ENCODE measurements around the gene STXBP5. TPM values are rescaled to one million over a fixed set of nuclear protein-coding genes. Genes with fewer than 3 reads are reported as not detected.
A peak's percentile ranks its signal among the peaks of the same experiment; 100 is the strongest.

Gene STXBP5
- total RNA-seq (10 to 100 TPM; 17.0 to 27.7 TPM), polyA plus RNA-seq (ENCODE audit: insufficient read length in 6 of 6) (10 to 100 TPM; 11.1 to 14.2 (median 13.3) TPM)
- long read RNA-seq, donor 1: 0 reads
- long read RNA-seq, donor 2, full-length matches to known transcripts: 2 of 8 reads
- long read RNA-seq, donor 2, partial matches to known transcripts: 6 of 8 reads
- long read RNA-seq, donor 2, other reads (novel, unspliced or antisense): 0 of 8 reads
- long read RNA-seq, donor 3: 0 reads
- long read RNA-seq, donor 4: 0 reads
- long read RNA-seq, donor 5: 0 reads
- long read RNA-seq, donor 6, full-length matches to known transcripts: 1 of 1 reads
- long read RNA-seq, donor 6, partial matches to known transcripts: 0 of 1 reads
- long read RNA-seq, donor 6, other reads (novel, unspliced or antisense): 0 of 1 reads
- long read RNA-seq, donor 7: 0 reads
- long read RNA-seq, donor 8: 0 reads
- long read RNA-seq, donor 9: 0 reads
- long read RNA-seq, donor 10: 0 reads
- long read RNA-seq, donor 11: 0 reads
- long read RNA-seq, donor 12: 0 reads

DNA sequence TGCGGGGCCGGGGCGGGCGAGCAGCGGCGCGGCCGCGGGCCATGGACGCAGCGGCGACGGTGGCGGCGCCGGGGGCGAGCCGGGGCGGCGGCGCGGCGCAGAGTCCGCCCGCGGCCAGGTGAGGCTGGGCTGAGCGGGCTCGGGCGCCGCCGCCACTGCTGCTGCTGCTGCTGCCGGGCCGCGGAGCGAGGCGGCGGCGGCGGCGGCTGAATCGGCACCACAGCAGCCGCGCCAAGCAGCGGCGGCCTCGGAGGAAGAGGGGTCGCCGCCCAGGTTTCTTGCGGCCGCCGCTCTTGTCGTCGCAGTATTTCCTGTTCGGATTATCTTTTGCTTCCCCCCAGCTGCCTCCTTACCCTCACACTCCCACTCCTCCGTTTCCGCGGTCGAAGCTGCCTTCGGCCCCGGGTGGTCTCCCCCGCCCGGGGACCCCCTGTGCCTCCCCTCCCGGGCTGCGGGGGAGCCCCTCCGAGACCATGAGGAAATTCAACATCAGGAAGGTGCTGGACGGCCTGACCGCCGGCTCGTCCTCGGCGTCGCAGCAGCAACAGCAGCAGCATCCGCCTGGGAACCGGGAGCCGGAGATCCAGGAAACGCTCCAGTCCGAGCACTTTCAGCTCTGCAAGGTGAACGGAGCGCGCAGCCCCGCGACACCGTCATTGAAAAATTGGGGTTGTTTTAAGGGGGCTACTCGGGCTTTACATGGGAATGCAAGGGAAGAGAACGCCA lies at the start of gene STXBP5:
Gene STXBP5, plus strand, starts transcription at position 358 of the 726 bp plus-strand sequence. Its CDS starts 116 bp downstream, at position 474.
- Histone ChIP-seq H3K36me3 (no peaks in the 10 kb centered on the region), H3K4me3 (peak within 1 kb of the TSS; percentile 72 to 88), H3K9me3 (no peaks in the 10 kb centered on the region), H3K27me3 (no peaks in the 10 kb centered on the region), H3K27ac (peak within 1 kb of the TSS; percentile 95 to 96), H3K4me1 (peaks cover 5 to 40% of the 10 kb centered on the region in 2 donors)
- TF ChIP-seq, protein P1, sequence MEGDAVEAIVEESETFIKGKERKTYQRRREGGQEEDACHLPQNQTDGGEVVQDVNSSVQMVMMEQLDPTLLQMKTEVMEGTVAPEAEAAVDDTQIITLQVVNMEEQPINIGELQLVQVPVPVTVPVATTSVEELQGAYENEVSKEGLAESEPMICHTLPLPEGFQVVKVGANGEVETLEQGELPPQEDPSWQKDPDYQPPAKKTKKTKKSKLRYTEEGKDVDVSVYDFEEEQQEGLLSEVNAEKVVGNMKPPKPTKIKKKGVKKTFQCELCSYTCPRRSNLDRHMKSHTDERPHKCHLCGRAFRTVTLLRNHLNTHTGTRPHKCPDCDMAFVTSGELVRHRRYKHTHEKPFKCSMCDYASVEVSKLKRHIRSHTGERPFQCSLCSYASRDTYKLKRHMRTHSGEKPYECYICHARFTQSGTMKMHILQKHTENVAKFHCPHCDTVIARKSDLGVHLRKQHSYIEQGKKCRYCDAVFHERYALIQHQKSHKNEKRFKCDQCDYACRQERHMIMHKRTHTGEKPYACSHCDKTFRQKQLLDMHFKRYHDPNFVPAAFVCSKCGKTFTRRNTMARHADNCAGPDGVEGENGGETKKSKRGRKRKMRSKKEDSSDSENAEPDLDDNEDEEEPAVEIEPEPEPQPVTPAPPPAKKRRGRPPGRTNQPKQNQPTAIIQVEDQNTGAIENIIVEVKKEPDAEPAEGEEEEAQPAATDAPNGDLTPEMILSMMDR (IDR thresholded peaks at IDR 0.05): no peak
- ATAC-seq (peak; percentile 17), DNase-seq (peak; percentile 38 to 89 (median 64))
- intact Hi-C loops (cut with DNase I): no loop called here

DNA sequence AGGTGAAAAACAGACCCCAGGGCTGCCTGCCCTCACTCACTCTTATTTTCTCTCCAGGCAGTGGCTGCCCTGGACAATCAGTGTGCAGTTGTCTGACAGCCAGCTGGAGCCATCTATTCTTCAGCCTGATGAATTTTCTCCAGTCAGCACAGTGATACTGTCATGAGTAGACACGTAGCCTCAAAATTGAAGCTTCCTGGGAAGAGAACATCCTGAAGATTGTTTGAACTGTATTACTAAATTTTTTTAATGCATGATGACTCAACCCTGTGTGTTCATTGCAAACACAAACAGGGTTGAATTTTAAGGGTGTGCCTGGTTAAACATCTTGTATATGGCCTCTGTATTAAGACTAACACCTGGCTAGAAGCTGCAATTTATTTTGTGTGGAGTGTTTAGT lies 49.8 kb upstream of the STXBP5 start:
- Histone ChIP-seq H3K36me3 (no peaks in the 10 kb centered on the region), H3K4me1 (no peaks in the 10 kb centered on the region), H3K4me3 (no peak overlapping the region), H3K27me3 (no peaks in the 10 kb centered on the region), H3K27ac (no peak overlapping the region), H3K9me3 (no peaks in the 10 kb centered on the region)
- DNase-seq: no peak
- intact Hi-C loops (cut with DNase I): no loop called here
- TF ChIP-seq, protein P1 (IDR thresholded peaks at IDR 0.05): no peak
- ATAC-seq: peak; percentile 47

DNA sequence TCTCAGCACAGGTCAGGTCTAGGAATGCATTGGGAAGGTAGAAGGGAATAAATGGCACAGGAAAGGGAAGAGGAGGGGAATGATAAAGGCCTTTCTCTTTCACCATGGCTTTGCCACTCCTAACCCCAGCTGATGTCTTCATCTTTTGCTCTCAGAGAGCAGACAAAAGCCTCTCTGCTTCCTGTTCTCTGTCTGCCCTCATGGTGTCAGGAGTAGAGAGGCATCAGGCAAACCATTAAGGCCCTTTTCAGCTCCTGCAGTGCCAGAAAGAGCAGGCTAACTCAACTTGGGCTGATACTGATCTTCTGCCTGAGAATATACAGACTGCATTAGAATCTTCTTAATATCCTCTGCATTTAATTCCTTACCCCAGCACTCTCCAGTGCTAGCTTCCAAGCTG lies 48.0 kb upstream of the STXBP5 start:
- no peaks in the 10 kb centered on the region for H3K4me1 ChIP-seq
- H3K36me3 ChIP-seq: no peaks in the 10 kb centered on the region
- H3K27me3 ChIP-seq: no peaks in the 10 kb centered on the region
- no peaks in the 10 kb centered on the region for H3K9me3 ChIP-seq
- ATAC-seq: no peak
- intact Hi-C loops (cut with DNase I): no loop called here
- DNase-seq: no peak
- TF ChIP-seq, protein P1 (IDR thresholded peaks at IDR 0.05): no peak
- no peak overlapping the region for H3K4me3 ChIP-seq
- no peak overlapping the region for H3K27ac ChIP-seq

DNA sequence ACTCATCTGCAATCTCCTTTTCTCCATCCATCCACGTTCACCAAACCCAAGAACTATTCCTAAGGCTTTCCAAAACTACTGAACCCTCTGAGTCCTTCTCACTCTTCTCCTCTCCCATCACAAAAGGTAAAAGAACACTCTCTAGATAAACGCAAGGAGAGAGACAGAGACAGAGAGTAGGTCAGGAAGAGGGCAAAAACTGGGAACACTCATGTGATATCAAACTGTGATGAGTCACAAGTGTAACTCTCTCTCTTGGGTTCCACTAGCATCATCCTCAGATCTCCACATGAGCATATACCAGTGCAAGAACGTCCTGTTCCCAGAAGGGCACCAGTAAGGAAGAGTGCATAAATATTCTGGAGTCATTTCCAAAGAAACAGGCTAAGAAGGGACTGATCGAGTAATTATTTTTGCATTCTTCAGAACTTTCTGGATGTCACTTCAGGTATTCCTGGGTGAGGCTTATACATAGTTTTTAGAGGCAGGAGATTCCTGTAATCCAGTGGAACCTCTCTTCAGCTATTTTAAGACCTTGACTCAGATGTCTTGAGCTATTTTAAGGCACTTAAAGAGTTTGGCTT lies 47.3 kb upstream of the STXBP5 start:
- ATAC-seq: peak; percentile 24
- intact Hi-C loops (cut with DNase I): no loop called here

More for the DNA sequence above, 47.3 kb upstream of the STXBP5 start:
- Histone ChIP-seq H3K4me1 (no peaks in the 10 kb centered on the region), H3K36me3 (no peaks in the 10 kb centered on the region), H3K27ac (no peak overlapping the region), H3K27me3 (no peaks in the 10 kb centered on the region), H3K9me3 (no peaks in the 10 kb centered on the region), H3K4me3 (no peak overlapping the region)
- no peak for DNase-seq
- TF ChIP-seq, protein P1 (IDR thresholded peaks at IDR 0.05): no peak
